AG04450 (cell line): Measurements from ENCODE around the gene GABBR2. TPM values are rescaled to one million over a fixed set of nuclear protein-coding genes. Genes with fewer than 3 reads are reported as not detected.
"Not testable (repeated sequence)": the region's sequence is repeated elsewhere in the genome, so short reads cannot be mapped to it uniquely, and the experiment has no call there.

ENCODE experiments used
- CTCF ChIA-PET: fragments of 300-600, 350-600 bp; formaldehyde crosslinking; extraction: SDS; loops from one replicate; lab custom pipeline; 2022; ENCODE audit warnings: antibody characterized with exemption, inconsistent platforms; lab: Charles Lee
- POLR2A ChIA-PET: fragments of 350-600 bp; formaldehyde crosslinking; extraction: SDS; loops from one replicate; lab custom pipeline; 2021; ENCODE audit warnings: antibody characterized with exemption, inconsistent platforms; lab: Yijun Ruan, JAX
- DNase-seq: peaks from one replicate; pipeline ENCODE4 v3.0.0-alpha.2; 2011; ENCODE audit warnings: low read depth, low spot score
- H3K27ac ChIP-seq: one replicate; pipeline ENCODE4 v1.5.1; 2012; ENCODE audit warnings: low read depth, low read length, control low read depth
- H3K27me3 ChIP-seq: one replicate; pipeline ENCODE4 v1.6.0; 2012; ENCODE audit warnings: low read length; ENCODE audit not compliant: control insufficient read depth, insufficient read depth
- H3K4me3 ChIP-seq: 2 replicates; pipeline ENCODE4 v1.5.1; 2011; ENCODE audit warnings: mild to moderate bottlenecking, low read depth, low read length, control low read depth
- H3K9me3 ChIP-seq: 2 replicates; pipeline ENCODE4 v1.5.1; 2012; ENCODE audit warnings: low read length; ENCODE audit not compliant: control insufficient read depth, insufficient read depth
- CTCF ChIP-seq: IDR thresholded peaks from 2 replicates; pipeline ENCODE4 v1.5.1; 2011; ENCODE audit warnings: low read depth, low read length, control low read depth, inconsistent platforms
- polyA plus RNA-seq: library from polyadenylated mRNA; depleted of rRNA; stranded (reverse); fragments of >200 nt; gene quantifications from 2 replicates; pipeline ENCODE4 v1.2.3, GENCODE V29; 2011

Gene GABBR2
- polyA plus RNA-seq, 1 experiment: 2.4 TPM

GRCh38 chr9:98477884-98478283 is 230.9 kb downstream of the GABBR2 start:
- DNase-seq: no peak
- POLR2A ChIA-PET: no interaction called here
- CTCF ChIA-PET: interaction anchor here (1.1 kb wide), 1 partner anchor 298 kb away, joined by 3 read pairs; no protein-coding TSS in a partner anchor

GRCh38 chr9:98472216-98472615 is 236.5 kb downstream of the GABBR2 start:
- ChIA-PET POLR2A (no interaction called here), CTCF (interaction anchor here (1.0 kb wide), 1 partner anchor 304 kb away, joined by 3 read pairs; no protein-coding TSS in a partner anchor)
- Histone ChIP-seq H3K27me3 (peaks cover 5% of the 10 kb centered on the region), H3K9me3 (no peaks in the 10 kb centered on the region), H3K27ac (no peak overlapping the region), H3K4me3 (no peak overlapping the region)
- no peak for TF ChIP-seq CTCF
- no peak for DNase-seq

More at GRCh38 chr9:98477884-98478283, 230.9 kb downstream of the GABBR2 start:
- Histone ChIP-seq H3K27me3 (peaks cover 2% of the 10 kb centered on the region), H3K27ac (no peak overlapping the region), H3K4me3 (no peak overlapping the region), H3K9me3 (no peaks in the 10 kb centered on the region)
- TF ChIP-seq CTCF: no peak

GRCh38 chr9:98471185-98471584 is 237.6 kb downstream of the GABBR2 start:
- Histone ChIP-seq H3K27me3 (peaks cover 5% of the 10 kb centered on the region), H3K4me3 (no peak overlapping the region), H3K9me3 (no peaks in the 10 kb centered on the region), H3K27ac (no peak overlapping the region)
- no peak for TF ChIP-seq CTCF
- CTCF ChIA-PET: no interaction called here
- no peak for DNase-seq
- POLR2A ChIA-PET: no interaction called here

GRCh38 chr9:98468567-98469239 is 240.0 kb downstream of the GABBR2 start:
- ChIA-PET POLR2A (no interaction called here), CTCF (no interaction called here)
- H3K9me3 ChIP-seq: peaks cover 7% of the 10 kb centered on the region
- TF ChIP-seq CTCF: no peak
- DNase-seq: no peak
- peaks cover 3% of the 10 kb centered on the region for H3K27me3 ChIP-seq
- H3K27ac ChIP-seq: no peak overlapping the region
- H3K4me3 ChIP-seq: no peak overlapping the region

GRCh38 chr9:98465799-98466198 is 242.9 kb downstream of the GABBR2 start:
- H3K9me3 ChIP-seq: peaks cover 19% of the 10 kb centered on the region
- H3K4me3 ChIP-seq: no peak overlapping the region
- no peak for DNase-seq
- H3K27ac ChIP-seq: no peak overlapping the region
- no peak for TF ChIP-seq CTCF
- ChIA-PET CTCF (no interaction called here), POLR2A (no interaction called here)
- H3K27me3 ChIP-seq: peaks cover 3% of the 10 kb centered on the region

- H3K4me3 ChIP-seq, POLR2A ChIA-PET, DNase-seq, H3K27me3 ChIP-seq, CTCF ChIA-PET, H3K27ac ChIP-seq: not testable (repeated sequence)
- peaks cover 23% of the 10 kb centered on the region for H3K9me3 ChIP-seq
These were observed 244.5 kb downstream of the GABBR2 start for GRCh38 chr9:98464156-98464690.
